ENCODE data around the gene SLC7A4.

DNA sequence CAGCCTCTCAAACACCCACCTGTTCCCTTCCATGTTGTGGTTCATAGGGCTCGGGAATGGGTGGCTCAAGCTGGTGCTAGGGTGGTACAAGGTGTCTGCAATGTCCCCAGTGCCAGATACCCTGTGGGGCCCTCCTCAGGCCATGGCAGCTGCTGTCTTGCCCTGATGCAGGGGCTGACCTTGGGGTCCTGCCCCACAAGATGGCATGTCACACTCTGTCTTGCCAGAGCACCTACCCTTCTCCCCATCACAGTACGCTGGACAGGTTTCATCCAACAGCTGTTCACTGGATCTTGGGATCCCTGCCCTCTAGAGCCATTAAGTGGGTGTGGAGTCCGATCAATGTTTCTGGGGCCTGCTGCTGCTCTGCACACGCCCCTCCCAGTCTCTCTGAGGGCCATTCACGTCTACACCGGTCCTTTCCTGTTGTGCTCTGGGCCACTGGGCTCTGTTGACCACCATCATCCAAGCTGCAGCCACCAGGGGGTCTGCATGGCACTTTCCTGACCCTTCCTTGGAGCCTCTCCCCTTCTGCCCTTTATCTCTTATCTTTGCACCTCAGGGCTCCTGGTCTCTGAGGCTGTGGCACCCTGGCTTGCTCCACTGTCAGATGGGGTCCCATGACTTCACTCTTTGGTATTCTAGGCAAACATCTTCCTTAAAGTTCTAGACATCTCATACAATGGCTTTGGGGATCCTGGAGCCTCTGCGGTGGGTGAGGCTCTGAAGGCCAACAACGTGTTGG, 20.5 kb upstream of the SLC7A4 start:
- TF ChIP-seq EZH2 (IDR thresholded peaks at IDR 0.05; ENCODE audit: borderline replicate concordance, insufficient read depth, low read depth, low read length, poor library complexity, severe bottlenecking): no peak
- TF ChIP-seq, protein P1, sequence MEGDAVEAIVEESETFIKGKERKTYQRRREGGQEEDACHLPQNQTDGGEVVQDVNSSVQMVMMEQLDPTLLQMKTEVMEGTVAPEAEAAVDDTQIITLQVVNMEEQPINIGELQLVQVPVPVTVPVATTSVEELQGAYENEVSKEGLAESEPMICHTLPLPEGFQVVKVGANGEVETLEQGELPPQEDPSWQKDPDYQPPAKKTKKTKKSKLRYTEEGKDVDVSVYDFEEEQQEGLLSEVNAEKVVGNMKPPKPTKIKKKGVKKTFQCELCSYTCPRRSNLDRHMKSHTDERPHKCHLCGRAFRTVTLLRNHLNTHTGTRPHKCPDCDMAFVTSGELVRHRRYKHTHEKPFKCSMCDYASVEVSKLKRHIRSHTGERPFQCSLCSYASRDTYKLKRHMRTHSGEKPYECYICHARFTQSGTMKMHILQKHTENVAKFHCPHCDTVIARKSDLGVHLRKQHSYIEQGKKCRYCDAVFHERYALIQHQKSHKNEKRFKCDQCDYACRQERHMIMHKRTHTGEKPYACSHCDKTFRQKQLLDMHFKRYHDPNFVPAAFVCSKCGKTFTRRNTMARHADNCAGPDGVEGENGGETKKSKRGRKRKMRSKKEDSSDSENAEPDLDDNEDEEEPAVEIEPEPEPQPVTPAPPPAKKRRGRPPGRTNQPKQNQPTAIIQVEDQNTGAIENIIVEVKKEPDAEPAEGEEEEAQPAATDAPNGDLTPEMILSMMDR (IDR thresholded peaks at IDR 0.05): no peak

All from B cell (primary cell).